HG02884 (cell line): ENCODE measurements around the gene MISP.
A peak's percentile ranks its signal among the peaks of the same experiment; 100 is the strongest.

Source experiments
- ATAC-seq: cut with Tn5 transposase; IDR thresholded peaks from one replicate; pipeline ENCODE4 v1.9.1; 2021; ENCODE audit warnings: mild to moderate bottlenecking, moderate library complexity; ENCODE audit not compliant: unreplicated experiment

MISP gene

GRCh38 chr19:795691-796581 is 45.0 kb downstream of the MISP start:
- ATAC-seq: no peak

GRCh38 chr19:796692-797527 is 46.0 kb downstream of the MISP start, which contains the start of gene PTBP1:
Gene PTBP1 (plus strand): TSS chr19:797452. CDS start chr19:797498, 46 bp downstream.
- peak; percentile 62 for ATAC-seq

GRCh38 chr19:797528-798414 is 46.9 kb downstream of the MISP start:
- ATAC-seq: peak; percentile 27

- no peak for ATAC-seq
Measured at GRCh38 chr19:798415-799075, 47.6 kb downstream of the MISP start.

- ATAC-seq: no peak
Measured at GRCh38 chr19:799076-799881, 48.4 kb downstream of the MISP start.

- ATAC-seq: no peak
Measured at GRCh38 chr19:800360-801029, 49.6 kb downstream of the MISP start.

- no peak for ATAC-seq
Measured at GRCh38 chr19:801030-801860, 50.3 kb downstream of the MISP start.

- no peak for ATAC-seq
Measured at GRCh38 chr19:801861-802497, 51.1 kb downstream of the MISP start.

- no peak for ATAC-seq
Measured at GRCh38 chr19:802498-803098, 51.7 kb downstream of the MISP start.

GRCh38 chr19:803099-803561 is 52.2 kb downstream of the MISP start:
- no peak for ATAC-seq

GRCh38 chr19:803686-804418 is 52.9 kb downstream of the MISP start:
- ATAC-seq: no peak

GRCh38 chr19:804419-805165 is 53.7 kb downstream of the MISP start:
- ATAC-seq: no peak

GRCh38 chr19:805166-805551 is 54.2 kb downstream of the MISP start:
- no peak for ATAC-seq

GRCh38 chr19:805600-806550 is 55.0 kb downstream of the MISP start:
- ATAC-seq: no peak
